Ishikawa (cell line): Measurements from ENCODE around the gene DDX41.

Experiments
- CEBPB ChIP-seq: IDR thresholded peaks from 2 replicates; pipeline ENCODE4 v1.6.1; 2012
- CREB1 ChIP-seq: IDR thresholded peaks from 2 replicates; pipeline ENCODE4 v1.6.1; 2012; ENCODE audit warnings: low read depth
- EGR1 ChIP-seq: IDR thresholded peaks from 2 replicates; pipeline ENCODE4 v1.6.1; 2012
- EP300 ChIP-seq: IDR thresholded peaks from 2 replicates; pipeline ENCODE4 v1.6.1; 2012; ENCODE audit warnings: borderline replicate concordance
- FOXM1 ChIP-seq: IDR thresholded peaks from 2 replicates; pipeline ENCODE4 v1.6.1; 2012; ENCODE audit warnings: low read depth, borderline replicate concordance
- MAX ChIP-seq: IDR thresholded peaks from 2 replicates; pipeline ENCODE4 v1.6.1; 2012
- NFIC ChIP-seq: IDR thresholded peaks from 2 replicates; pipeline ENCODE4 v1.6.1; 2012
- RAD21 ChIP-seq: IDR thresholded peaks from 2 replicates; pipeline ENCODE4 v1.6.1; 2012; ENCODE audit warnings: low read depth
- REST ChIP-seq: IDR thresholded peaks from 2 replicates; pipeline ENCODE4 v1.6.1; 2012; ENCODE audit warnings: low read depth, mild to moderate bottlenecking
- TAF1 ChIP-seq: IDR thresholded peaks from 2 replicates; pipeline ENCODE4 v1.6.1; 2012; ENCODE audit warnings: low read depth, mild to moderate bottlenecking
- TCF12 ChIP-seq: IDR thresholded peaks from 2 replicates; pipeline ENCODE4 v1.6.1; 2012; ENCODE audit warnings: low read depth
- TEAD4 ChIP-seq: IDR thresholded peaks from 2 replicates; pipeline ENCODE4 v1.6.1; 2012
- USF1 ChIP-seq: IDR thresholded peaks from 2 replicates; pipeline ENCODE4 v1.6.1; 2012
- YY1 ChIP-seq: IDR thresholded peaks from 2 replicates; pipeline ENCODE4 v1.6.1; 2012; ENCODE audit warnings: low read depth
- ZBTB7A ChIP-seq: IDR thresholded peaks from 2 replicates; pipeline ENCODE4 v1.6.1; 2012; ENCODE audit warnings: low read depth

DDX41 gene

GRCh38 chr5:177540438-177540837, 23.7 kb upstream of the DDX41 start:
- no peak for TF ChIP-seq TAF1
- no peak for TF ChIP-seq TCF12
- TF ChIP-seq NFIC = no peak
- no peak for TF ChIP-seq REST
- TF ChIP-seq CREB1 = no peak
- TF ChIP-seq CEBPB = no peak
- TF ChIP-seq FOXM1 = no peak
- no peak for TF ChIP-seq RAD21
- no peak for TF ChIP-seq MAX
- no peak for TF ChIP-seq EGR1
- TF ChIP-seq USF1 = no peak
- TF ChIP-seq YY1 = no peak
- no peak for TF ChIP-seq ZBTB7A
- TF ChIP-seq TEAD4 = no peak

- TF ChIP-seq FOXM1 (no peak), RAD21 (no peak), CREB1 (no peak), MAX (no peak), TCF12 (no peak), EP300 (no peak), ZBTB7A (no peak), TEAD4 (no peak), CEBPB (no peak), EGR1 (no peak), USF1 (no peak), TAF1 (no peak), YY1 (no peak), NFIC (no peak), REST (no peak)
Measured at GRCh38 chr5:177539411-177539810, 22.6 kb upstream of the DDX41 start.

GRCh38 chr5:177538876-177539275, 22.1 kb upstream of the DDX41 start:
- TF ChIP-seq EGR1 (no peak), YY1 (no peak), ZBTB7A (no peak), NFIC (no peak), CREB1 (no peak), MAX (no peak), TEAD4 (no peak), EP300 (no peak)

- TF ChIP-seq CEBPB (no peak), TEAD4 (no peak), TCF12 (no peak), FOXM1 (no peak), TAF1 (no peak), EP300 (no peak), MAX (no peak), EGR1 (no peak), REST (no peak), YY1 (no peak), ZBTB7A (no peak), RAD21 (no peak), CREB1 (no peak), USF1 (no peak), NFIC (no peak)
Measured at GRCh38 chr5:177537389-177538361, 20.9 kb upstream of the DDX41 start.
